ENCODE results near the gene HOXD8.

GRCh38 chr2:176101842-176102241 lies 27.7 kb upstream of the HOXD8 start:
- no peak for TF ChIP-seq REST (IDR thresholded peaks at IDR 0.05; ENCODE audit: insufficient read depth in 1 of 2, low read depth in 2 of 2, low read length in 2 of 2)
- no peak for TF ChIP-seq POLR2AphosphoS5 (IDR thresholded peaks at IDR 0.05; ENCODE audit: low read depth, low read length)
- TF ChIP-seq TAF1 (IDR thresholded peaks at IDR 0.05; ENCODE audit: borderline replicate concordance, insufficient read depth, low read length) = no peak
